Keratinocyte (primary cell): ENCODE results near the gene ZSCAN23. TPM values are rescaled to one million over a fixed set of nuclear protein-coding genes. Genes with fewer than 3 reads are reported as not detected.

Source experiments
- DNase-seq: peaks from one replicate; pipeline ENCODE4 v3.0.0-alpha.2; 2011; ENCODE audit warnings: low read depth, missing footprints, low spot score
- FAIRE-seq: peaks from 2 replicates; lab custom pipeline; 2011; peaks lifted over from hg19 to GRCh38; lab: Jason Lieb, UNC
- H2AFZ ChIP-seq: 2 replicates; pipeline ENCODE4 v1.6.0; 2012; ENCODE audit warnings: low read length, control low read depth, inconsistent platforms; ENCODE audit not compliant: control insufficient read depth
- H3K27ac ChIP-seq: 2 replicates; pipeline ENCODE4 v1.5.1; 2011; ENCODE audit warnings: low read length; ENCODE audit not compliant: control insufficient read depth, insufficient read depth
- H3K27me3 ChIP-seq: 3 replicates; pipeline ENCODE4 v1.6.0; 2011; ENCODE audit warnings: low read length; ENCODE audit not compliant: control insufficient read depth, insufficient read depth; ENCODE audit errors: extremely low read depth
- H3K36me3 ChIP-seq, 2 experiments: 2 replicates in 1 of 2; 3 replicates in 1 of 2; pipeline ENCODE4 v1.5.1; 2011; ENCODE audit warnings: low read length in 2 of 2, mild to moderate bottlenecking in 1 of 2; ENCODE audit not compliant: control insufficient read depth in 2 of 2, insufficient read depth in 2 of 2; ENCODE audit errors: extremely low read depth in 1 of 2
- H3K4me1 ChIP-seq: 3 replicates; pipeline ENCODE4 v1.5.1; 2011; ENCODE audit warnings: low read length; ENCODE audit not compliant: control insufficient read depth, insufficient read depth; ENCODE audit errors: extremely low read depth
- H3K4me2 ChIP-seq: 3 replicates; pipeline ENCODE4 v1.6.0; 2011; ENCODE audit warnings: low read depth, low read length; ENCODE audit not compliant: control insufficient read depth, insufficient read depth; ENCODE audit errors: extremely low read depth
- H3K4me3 ChIP-seq, 3 experiments: fragments of 200-600 bp in 1 of 3; sonication (generic) in 1 of 3; 2 replicates in 2 of 3; 3 replicates in 1 of 3; pipeline ENCODE4 v1.5.1; 2011 to 2016; ENCODE audit warnings: low read length in 3 of 3, mild to moderate bottlenecking in 3 of 3, control low read depth in 2 of 3, inconsistent platforms in 1 of 3, low read depth in 1 of 3, mixed read lengths in 1 of 3, mixed run types in 1 of 3, moderate library complexity in 1 of 3; ENCODE audit not compliant: control insufficient read depth in 2 of 3, insufficient read depth in 2 of 3; ENCODE audit errors: extremely low read depth in 1 of 3
- H3K79me2 ChIP-seq: 2 replicates; pipeline ENCODE4 v1.6.0; 2012; ENCODE audit warnings: low read length; ENCODE audit not compliant: control insufficient read depth, insufficient read depth
- H3K9ac ChIP-seq: 3 replicates; pipeline ENCODE4 v1.6.0; 2011; ENCODE audit warnings: low read length; ENCODE audit not compliant: control insufficient read depth, insufficient read depth; ENCODE audit errors: extremely low read depth
- H3K9me1 ChIP-seq: 3 replicates; pipeline ENCODE4 v1.6.0; 2011; ENCODE audit warnings: low read length; ENCODE audit not compliant: control insufficient read depth, insufficient read depth; ENCODE audit errors: extremely low read depth
- H3K9me3 ChIP-seq: 2 replicates; pipeline ENCODE4 v1.5.1; 2012; ENCODE audit warnings: low read depth, low read length; ENCODE audit not compliant: control insufficient read depth
- H4K20me1 ChIP-seq: 3 replicates; pipeline ENCODE4 v1.6.0; 2011; ENCODE audit warnings: low read length; ENCODE audit not compliant: control insufficient read depth, insufficient read depth; ENCODE audit errors: extremely low read depth
- CTCF ChIP-seq, 3 experiments: IDR thresholded peaks in 1 of 3; conservative IDR thresholded peaks in 1 of 3; optimal IDR thresholded peaks in 1 of 3; 2 replicates in 2 of 3; 3 replicates in 1 of 3; pipeline versions ENCODE3 to v1.5.1; 2011; ENCODE audit warnings: low read length in 3 of 3, mild to moderate bottlenecking in 3 of 3, moderate library complexity in 2 of 3, control low read depth in 1 of 3, inconsistent platforms in 1 of 3; ENCODE audit not compliant: insufficient read depth in 2 of 3; ENCODE audit errors: extremely low read depth in 1 of 3
- EZH2 ChIP-seq: IDR thresholded peaks from one replicate; pipeline ENCODE4 v1.6.1; 2012; ENCODE audit warnings: inconsistent platforms, mild to moderate bottlenecking, low read length, moderate library complexity
- dilution Hi-C: fragments of 300-500 bp; cut with MboI; formaldehyde crosslinking; loops from one replicate; pipeline ENCODE4 v1.7.0; 2020; ENCODE audit warnings: low sequenced_read_pairs; ENCODE audit not compliant: extremely low pct_ligation_motif_present
- polyA plus RNA-seq, 5 experiments: library from polyadenylated mRNA; depleted of rRNA in 3 of 5; stranded (reverse) in 3 of 5; stranded (forward) in 1 of 5; unstranded in 1 of 5; fragments of >200 nt; gene quantifications; 1 replicate in 1 of 5; 2 replicates in 3 of 5; 3 replicates in 1 of 5; pipeline versions ENCODE4 v1.2.1 to v1.2.3, GENCODE V29; 2011 to 2012; ENCODE audit warnings: missing spikeins in 2 of 5, low read depth in 1 of 5, low replicate concordance in 1 of 5

The ZSCAN23 gene
- polyA plus RNA-seq, 1 donor (not counting 4 experiments of a cell fraction or from before 2014, with no cell fraction given), result 1.8 TPM

- Histone ChIP-seq H3K27me3 (no peaks in the 10 kb centered on the region), H3K4me2 (peak within 1 kb of the TSS; percentile 85), H2AFZ (peak within 1 kb of the TSS; percentile 99), H3K4me1 (peaks cover 19% of the 10 kb centered on the region), H3K9ac (peak within 1 kb of the TSS; percentile 89), H3K79me2 (peaks cover 27% of the 10 kb centered on the region), H3K4me3 (peak within 1 kb of the TSS; percentile 55 to 94 (median 90)), H4K20me1 (no peaks in the 10 kb centered on the region), H3K27ac (peak within 1 kb of the TSS; percentile 83), H3K36me3 (no peaks in the 10 kb centered on the region), H3K9me3 (no peaks in the 10 kb centered on the region), H3K9me1 (no peaks in the 10 kb centered on the region)
- TF ChIP-seq EZH2 (no peak), CTCF (optimal IDR thresholded peaks at IDR 0.05 in 1 of 3, IDR thresholded peaks at IDR 0.05 in 1 of 3, conservative IDR thresholded peaks at IDR 0.05 in 1 of 3; ENCODE audit: extremely low read depth in 1 of 3, insufficient read depth in 2 of 3, low read length in 3 of 3) (peak; percentile 43 to 62 (median 54))
- DNase-seq (no peak), FAIRE-seq (no peak)
- dilution Hi-C loops, result no loop called here
Measured at GRCh38 chr6:28399350-28400121, 43.8 kb downstream of the ZSCAN23 start, which contains the start of gene ZSCAN12. Gene ZSCAN12, minus strand, starts transcription at chr6:28399747. Its CDS starts 1,342 bp downstream, at chr6:28398405.

DNA sequence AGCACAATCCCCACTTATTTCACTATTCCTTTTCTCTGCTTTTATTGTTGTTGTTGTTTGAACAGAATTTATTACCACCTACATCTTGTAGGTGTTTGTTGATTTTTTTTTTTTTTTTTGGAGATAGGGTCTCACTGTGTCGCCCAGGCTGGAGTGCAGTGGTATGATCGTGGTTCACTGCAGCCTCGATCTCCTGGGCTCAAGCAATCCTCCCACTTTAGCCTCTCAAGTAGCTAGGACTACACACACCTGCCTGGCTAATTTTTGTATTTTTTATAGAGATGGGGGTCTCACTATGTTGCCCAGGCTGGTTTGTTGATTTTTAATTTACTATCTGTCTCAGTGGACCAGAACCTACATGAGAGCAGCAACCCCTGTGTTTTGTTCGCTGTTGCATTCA is 47.4 kb downstream of the ZSCAN23 start:
- dilution Hi-C loops, result no loop called here
- no peaks in the 10 kb centered on the region for H3K27me3 ChIP-seq
- no peaks in the 10 kb centered on the region for H3K9me1 ChIP-seq
- no peak overlapping the region for H2AFZ ChIP-seq
- no peak for FAIRE-seq
- H3K9ac ChIP-seq, result no peak overlapping the region
- no peak overlapping the region for H3K4me3 ChIP-seq
- H3K27ac ChIP-seq, result no peak overlapping the region
- no peak overlapping the region for H3K4me2 ChIP-seq
- H4K20me1 ChIP-seq, result no peaks in the 10 kb centered on the region
- peaks cover 31% of the 10 kb centered on the region for H3K79me2 ChIP-seq
- TF ChIP-seq EZH2 (no peak), CTCF (optimal IDR thresholded peaks at IDR 0.05 in 1 of 3, IDR thresholded peaks at IDR 0.05 in 1 of 3, conservative IDR thresholded peaks at IDR 0.05 in 1 of 3; ENCODE audit: extremely low read depth in 1 of 3, insufficient read depth in 2 of 3, low read length in 3 of 3) (no peak)
- peaks cover 17% of the 10 kb centered on the region for H3K4me1 ChIP-seq
- peaks cover 4% of the 10 kb centered on the region in 2 experiments for H3K36me3 ChIP-seq
- DNase-seq, result no peak
- H3K9me3 ChIP-seq, result no peaks in the 10 kb centered on the region
